Osteoblast (primary cell): ENCODE measurements around the gene RIPK3. TPM values are rescaled to one million over a fixed set of nuclear protein-coding genes. Genes with fewer than 3 reads are reported as not detected.

ENCODE experiments used
- DNase-seq: peaks from one replicate; pipeline ENCODE4 v3.0.0; 2011; ENCODE audit warnings: low spot score, mixed read lengths; ENCODE audit not compliant: insufficient read length; ENCODE audit errors: missing footprints
- H2AFZ ChIP-seq: 2 replicates; pipeline ENCODE4 v1.6.0; 2011; ENCODE audit warnings: mild to moderate bottlenecking, low read length
- H3K27ac ChIP-seq: 2 replicates; pipeline ENCODE4 v1.5.1; 2011; ENCODE audit warnings: mild to moderate bottlenecking, low read depth, low read length, moderate library complexity
- H3K27me3 ChIP-seq: 2 replicates; pipeline ENCODE4 v1.6.0; 2012; ENCODE audit warnings: mild to moderate bottlenecking, control low read depth, inconsistent platforms, low read length, moderate library complexity; ENCODE audit not compliant: insufficient read depth
- H3K36me3 ChIP-seq: 2 replicates; pipeline ENCODE4 v1.5.1; 2011; ENCODE audit warnings: mild to moderate bottlenecking, low read length, control low read depth, moderate library complexity; ENCODE audit not compliant: insufficient read depth
- H3K4me1 ChIP-seq: 2 replicates; pipeline ENCODE4 v1.5.1; 2011; ENCODE audit warnings: mild to moderate bottlenecking, low read length, control low read depth, moderate library complexity; ENCODE audit not compliant: insufficient read depth
- H3K4me2 ChIP-seq: 2 replicates; pipeline ENCODE4 v1.6.0; 2011; ENCODE audit warnings: mild to moderate bottlenecking, low read length; ENCODE audit not compliant: insufficient read depth
- H3K4me3 ChIP-seq: fragments of 200-600 bp; sonication (generic); 3 replicates; pipeline ENCODE4 v1.5.1; 2012; ENCODE audit warnings: mild to moderate bottlenecking, low read length, inconsistent platforms; ENCODE audit not compliant: insufficient read depth
- H3K79me2 ChIP-seq: 2 replicates; pipeline ENCODE4 v1.6.0; 2012; ENCODE audit warnings: mild to moderate bottlenecking, low read length, control low read depth, inconsistent platforms; ENCODE audit not compliant: insufficient read depth
- H3K9me3 ChIP-seq: 2 replicates; pipeline ENCODE4 v1.5.1; 2011; ENCODE audit warnings: low read depth, low read length, control low read depth
- H4K20me1 ChIP-seq: 2 replicates; pipeline ENCODE4 v1.6.0; 2012; ENCODE audit warnings: mild to moderate bottlenecking, low read length, control low read depth; ENCODE audit not compliant: insufficient read depth
- CTCF ChIP-seq: IDR thresholded peaks from 2 replicates; pipeline ENCODE4 v1.5.1; 2011; ENCODE audit warnings: mild to moderate bottlenecking, low read depth, low read length, moderate library complexity; ENCODE audit errors: extremely low read depth
- total RNA-seq: library from RNA; depleted of rRNA; stranded (reverse); fragments of >200 nt; gene quantifications from 2 replicates; pipeline ENCODE4 v1.2.3, GENCODE V29; 2012

RIPK3 gene
- total RNA-seq, 1 donor: 11.9 TPM

DNA sequence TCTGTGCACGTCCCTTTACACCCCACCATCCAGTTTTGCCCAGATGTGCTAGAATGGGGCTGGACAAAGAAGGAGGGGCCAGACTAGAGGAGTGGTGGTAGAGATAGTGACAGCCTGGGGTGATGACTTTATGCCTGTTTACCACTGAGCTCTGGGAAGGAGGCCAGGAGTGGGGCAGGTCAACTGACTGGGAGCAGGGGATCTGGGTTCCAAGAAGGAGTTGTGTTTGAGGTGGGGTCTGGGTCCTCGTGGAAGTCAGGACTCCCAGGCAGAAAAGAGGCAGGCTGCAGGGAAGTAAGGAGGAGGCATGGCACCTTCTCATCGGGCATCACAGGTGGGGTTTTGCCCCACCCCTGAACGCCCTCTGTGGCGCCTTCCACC lies 29.5 kb downstream of the RIPK3 start:
- no peaks in the 10 kb centered on the region for H3K79me2 ChIP-seq
- no peak for TF ChIP-seq CTCF
- no peaks in the 10 kb centered on the region for H3K27me3 ChIP-seq
- peaks cover 8% of the 10 kb centered on the region for H3K36me3 ChIP-seq
- no peaks in the 10 kb centered on the region for H4K20me1 ChIP-seq
- peak overlapping the region; percentile 80 for H3K4me2 ChIP-seq
- H3K4me1 ChIP-seq: peaks cover 15% of the 10 kb centered on the region
- no peak overlapping the region for H2AFZ ChIP-seq
- no peaks in the 10 kb centered on the region for H3K9me3 ChIP-seq
- no peak overlapping the region for H3K27ac ChIP-seq
- H3K4me3 ChIP-seq: peak overlapping the region; percentile 63
- DNase-seq: no peak

DNA sequence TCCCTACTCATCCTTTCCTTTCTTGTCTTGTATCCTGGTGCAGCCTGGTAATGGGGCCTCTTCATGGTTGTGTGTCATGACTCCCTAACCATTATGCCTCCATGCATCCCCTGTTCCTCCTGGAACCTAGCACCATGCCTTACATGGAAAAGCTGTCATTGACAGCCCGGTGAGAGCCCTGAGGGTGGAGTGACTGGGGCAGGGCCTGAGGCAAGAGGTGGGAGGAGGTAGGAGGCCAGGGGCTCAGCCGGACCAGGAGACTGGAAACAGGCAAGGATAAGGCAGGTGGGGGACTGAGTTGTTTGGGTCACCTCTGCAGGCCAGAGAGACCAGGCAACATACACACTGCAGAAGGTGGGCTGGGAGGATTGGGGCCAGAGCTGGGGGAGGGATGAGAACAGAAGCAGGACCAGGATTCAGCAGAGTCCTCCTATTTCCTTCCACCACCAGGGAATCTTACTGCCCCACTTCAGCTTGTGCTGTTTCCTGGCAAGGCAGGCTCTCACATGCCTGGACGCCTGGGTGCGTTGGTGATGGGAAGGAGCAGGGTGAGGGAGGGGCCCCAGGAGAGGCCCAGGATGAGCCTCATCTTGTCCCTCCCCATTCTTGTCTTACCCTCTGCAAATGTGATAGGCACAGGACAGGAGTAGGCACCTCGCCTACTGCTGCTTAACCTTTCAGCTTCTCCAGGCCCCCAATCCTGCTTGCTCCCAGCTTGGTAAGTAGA lies 30.1 kb downstream of the RIPK3 start, which contains the start of gene LTB4R2:
TSS of gene LTB4R2 (plus strand) at position 603 of the 727 bp plus-strand sequence. CDS start 525 bp downstream, outside the sequence.
- H3K36me3 ChIP-seq: peaks cover 13% of the 10 kb centered on the region
- DNase-seq: peak; percentile 47
- peaks cover 15% of the 10 kb centered on the region for H3K4me1 ChIP-seq
- peak within 1 kb of the TSS; percentile 80 for H3K4me2 ChIP-seq
- TF ChIP-seq CTCF: no peak
- no peaks in the 10 kb centered on the region for H3K79me2 ChIP-seq
- no peak within 1 kb of the TSS for H3K27ac ChIP-seq
- H2AFZ ChIP-seq: peak within 1 kb of the TSS; percentile 52
- no peaks in the 10 kb centered on the region for H4K20me1 ChIP-seq
- H3K9me3 ChIP-seq: no peaks in the 10 kb centered on the region
- H3K27me3 ChIP-seq: no peaks in the 10 kb centered on the region
- peak within 1 kb of the TSS; percentile 63 for H3K4me3 ChIP-seq

GRCh38 chr14:24308342-24309124 lies 31.3 kb downstream of the RIPK3 start:
- H3K9me3 ChIP-seq: no peaks in the 10 kb centered on the region
- H3K79me2 ChIP-seq: no peaks in the 10 kb centered on the region
- peaks cover 25% of the 10 kb centered on the region for H3K36me3 ChIP-seq
- H3K27me3 ChIP-seq: no peaks in the 10 kb centered on the region
- no peak overlapping the region for H3K4me3 ChIP-seq
- TF ChIP-seq CTCF: peak; percentile 1
- no peak overlapping the region for H3K4me2 ChIP-seq
- H4K20me1 ChIP-seq: no peaks in the 10 kb centered on the region
- peak; percentile 83 for DNase-seq
- H2AFZ ChIP-seq: no peak overlapping the region
- H3K27ac ChIP-seq: no peak overlapping the region
- peaks cover 15% of the 10 kb centered on the region for H3K4me1 ChIP-seq
